Sigmoid colon (tissue), 4 donors: ENCODE results near the gene DCAF4.

Experiments used
- CTCF ChIP-seq, 4 experiments: fragments of 450-650 bp in 3 of 4; fragments of 200-600 bp in 1 of 4; IDR thresholded peaks; one replicate each; pipeline ENCODE4 v1.5.1; 2016 to 2019; ENCODE audit warnings: antibody characterized with exemption in 4 of 4, mild to moderate bottlenecking in 3 of 4, moderate library complexity in 2 of 4
- EP300 ChIP-seq, 4 donors: sonication (generic); formaldehyde crosslinking; IDR thresholded peaks; one replicate each; pipeline ENCODE4 v1.6.1; 2017; ENCODE audit warnings: antibody characterized with exemption in 4 of 4
- POLR2A ChIP-seq, 2 donors: fragments of 450-650 bp; IDR thresholded peaks; one replicate each; pipeline ENCODE4 v1.6.1; 2016; ENCODE audit warnings: antibody characterized with exemption in 2 of 2, mild to moderate bottlenecking in 2 of 2, moderate library complexity in 2 of 2
- POLR2AphosphoS5 ChIP-seq, 4 donors: sonication (generic); formaldehyde crosslinking; IDR thresholded peaks; one replicate each; pipeline ENCODE4 v1.6.1; 2017; ENCODE audit warnings: antibody characterized with exemption in 4 of 4

- TF ChIP-seq CTCF (IDR thresholded peaks at IDR 0.05): no peak
- no peak for TF ChIP-seq POLR2A (IDR thresholded peaks at IDR 0.05)
- no peak for TF ChIP-seq POLR2AphosphoS5 (IDR thresholded peaks at IDR 0.05)
- no peak for TF ChIP-seq EP300 (IDR thresholded peaks at IDR 0.05)
These were observed 60.6 kb downstream of the DCAF4 start for GRCh38 chr14:72986857-72987256.
